ENCODE data around the gene KIR3DL2.

KIR3DL2 gene

Small RNA genes within 50 kb of the gene (small RNA-seq; reads per million reads assigned to genes)
- gene RNU6-222P, result 0.16 to 0.31 reads per million in 2 experiments

Data from SK-N-DZ (cell line).